CD1c-positive myeloid dendritic cell (primary cell): ENCODE data around the gene TMEM258.

ENCODE experiments used
- DNase-seq: peaks from one replicate; pipeline ENCODE4 v3.0.0-alpha.2; 2016; ENCODE audit errors: extremely low spot score

TMEM258 gene

DNA sequence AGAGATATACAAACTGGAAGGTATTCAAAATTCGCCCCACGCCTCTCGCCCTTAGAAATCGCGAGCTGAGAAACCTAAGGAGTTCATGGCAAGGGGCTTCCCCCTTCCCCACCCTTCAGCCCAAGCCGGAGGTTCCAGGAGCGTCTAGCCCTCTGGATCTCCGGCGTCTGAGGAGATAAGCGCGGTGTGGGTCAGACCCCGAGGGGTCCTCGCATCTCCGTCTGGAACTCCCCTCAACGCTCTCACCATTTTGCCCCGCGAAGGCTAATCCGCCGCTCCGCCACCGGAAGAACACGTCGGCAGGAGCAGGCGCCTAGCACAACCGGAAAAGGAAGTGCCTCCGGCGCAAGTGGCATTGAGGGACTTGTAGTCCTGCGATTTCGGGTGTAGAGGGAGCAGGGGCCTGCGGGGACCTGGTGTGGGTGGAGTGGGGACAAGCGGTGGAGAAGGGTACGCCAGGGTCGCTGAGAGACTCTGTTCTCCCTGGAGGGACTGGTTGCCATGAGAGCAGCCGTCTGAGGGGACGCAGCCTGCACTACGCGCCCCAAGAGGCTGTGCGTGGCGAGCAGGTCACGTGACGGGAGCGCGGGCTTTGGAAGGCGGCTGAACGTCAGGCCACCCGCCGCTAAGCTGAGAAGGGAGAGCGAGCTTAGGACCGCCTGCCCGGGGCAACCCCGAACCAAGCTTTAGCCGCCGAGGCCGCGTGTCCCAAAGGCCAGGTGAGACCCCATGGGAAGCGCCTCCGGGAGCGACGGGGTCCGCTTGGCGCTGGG is at the start of gene TMEM258, which contains the start of gene FEN1:
TMEM258 (minus strand) TSS at position 290 of the 773 bp plus-strand sequence; CDS start at position 249, 41 bp downstream.
FEN1 (plus strand) TSS at position 602 of the 773 bp plus-strand sequence. CDS start 2,451 bp downstream, outside the sequence.
- peak; percentile 91 for DNase-seq

DNA sequence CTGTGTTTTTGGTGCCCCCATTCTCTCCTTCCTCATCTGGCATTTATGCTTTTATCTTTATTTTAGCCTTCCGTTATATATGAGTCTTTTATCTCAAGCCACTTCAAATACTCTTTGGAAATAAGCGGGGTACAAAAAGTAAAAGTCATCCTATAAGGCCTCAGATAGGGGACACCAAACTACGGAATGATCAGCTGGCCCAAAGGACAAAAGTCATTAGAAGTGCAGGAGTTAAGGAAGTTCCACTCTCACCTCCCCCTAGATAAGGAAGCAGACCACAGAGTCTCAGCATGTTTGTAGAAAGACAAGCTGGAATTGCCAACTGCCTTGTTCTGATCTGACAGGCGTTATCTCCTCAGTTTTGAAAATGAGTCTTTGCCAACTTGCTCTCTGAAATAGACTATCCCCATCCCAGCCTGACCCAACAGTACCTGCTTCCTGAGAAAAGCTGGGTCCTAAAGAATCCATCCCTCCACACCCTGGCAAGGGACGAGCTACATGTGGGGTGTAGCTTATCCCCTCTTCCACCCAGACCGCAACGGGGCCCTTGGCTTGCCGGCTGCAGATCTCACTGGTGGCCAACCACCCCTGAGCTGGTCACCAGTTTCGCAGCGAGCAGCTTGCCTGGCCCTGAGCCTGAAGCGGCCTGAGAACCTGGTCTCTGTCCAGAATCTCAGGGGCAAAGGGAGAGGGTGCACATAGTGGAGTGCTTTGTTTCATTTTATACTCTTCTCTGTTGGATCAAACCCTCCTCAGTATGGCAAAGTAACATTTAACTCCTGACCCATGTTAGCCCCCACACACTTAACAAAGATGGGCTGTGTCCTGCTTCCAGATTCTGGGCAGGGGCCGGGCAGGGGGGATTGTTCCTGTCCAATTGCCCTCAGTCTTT is 49.5 kb upstream of the TMEM258 start:
- DNase-seq, result no peak

DNA sequence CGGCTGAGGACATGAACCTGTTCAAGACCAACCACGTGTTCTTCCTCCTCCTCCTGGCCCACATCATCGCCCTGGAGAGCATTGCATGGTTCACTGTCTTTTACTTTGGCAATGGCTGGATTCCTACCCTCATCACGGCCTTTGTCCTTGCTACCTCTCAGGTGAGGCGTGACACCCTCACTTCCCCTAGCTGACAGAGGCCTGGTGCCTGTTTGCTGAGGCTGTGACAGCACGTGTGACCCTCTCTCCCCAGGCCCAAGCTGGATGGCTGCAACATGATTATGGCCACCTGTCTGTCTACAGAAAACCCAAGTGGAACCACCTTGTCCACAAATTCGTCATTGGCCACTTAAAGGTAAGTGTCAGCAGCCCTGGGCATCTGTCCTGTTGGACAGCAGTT is 48.0 kb upstream of the TMEM258 start:
- DNase-seq, result no peak

- no peak for DNase-seq
Observed at GRCh38 chr11:61839742-61840141, 47.3 kb upstream of the TMEM258 start.

- no peak for DNase-seq
Observed at GRCh38 chr11:61838921-61839320, 46.5 kb upstream of the TMEM258 start.

- no peak for DNase-seq
Observed at GRCh38 chr11:61838501-61838900, 46.1 kb upstream of the TMEM258 start.

GRCh38 chr11:61837411-61838005 is 45.1 kb upstream of the TMEM258 start:
- no peak for DNase-seq

DNA sequence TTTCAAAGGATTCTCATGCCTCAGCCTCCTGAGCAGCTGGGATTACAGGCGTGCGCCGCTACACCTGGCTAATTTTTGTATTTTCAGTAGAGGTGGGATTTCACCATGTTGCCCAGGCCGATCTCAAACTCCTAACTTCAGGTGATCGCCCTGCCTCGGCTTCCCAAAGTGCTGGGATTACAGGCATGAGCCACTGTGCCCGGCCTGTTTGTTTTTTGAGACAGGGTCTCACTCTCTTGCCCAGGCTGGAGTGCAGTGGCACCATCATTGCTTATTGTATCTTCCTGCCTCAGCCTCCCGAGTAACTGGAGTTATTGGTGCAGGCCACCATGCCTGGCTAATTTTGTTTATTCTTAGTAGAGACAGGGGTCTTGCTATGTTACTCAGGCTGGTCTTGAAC is 43.8 kb upstream of the TMEM258 start:
- no peak for DNase-seq

- peak; percentile 79 for DNase-seq
Observed at GRCh38 chr11:61834278-61835048, 42.1 kb upstream of the TMEM258 start.

DNA sequence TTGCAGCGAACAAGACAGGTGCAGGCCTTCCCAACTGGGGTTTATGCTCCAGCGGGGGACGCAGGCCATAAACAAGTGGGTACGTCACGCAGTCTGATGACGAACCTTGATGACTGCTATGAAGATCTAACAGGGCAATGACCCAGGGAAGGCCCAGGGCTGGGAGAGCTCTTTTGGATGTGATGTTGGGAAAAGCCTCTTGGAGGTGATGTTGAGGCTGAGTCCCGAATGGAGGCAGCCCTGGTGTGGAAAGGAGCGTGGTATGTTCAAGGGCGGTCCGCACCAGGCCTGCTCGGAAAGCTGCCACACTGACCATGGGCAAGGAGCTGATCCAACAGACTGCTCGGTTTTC is 41.5 kb upstream of the TMEM258 start:
- no peak for DNase-seq

GRCh38 chr11:61833471-61833870 is 41.1 kb upstream of the TMEM258 start:
- DNase-seq, result no peak

DNA sequence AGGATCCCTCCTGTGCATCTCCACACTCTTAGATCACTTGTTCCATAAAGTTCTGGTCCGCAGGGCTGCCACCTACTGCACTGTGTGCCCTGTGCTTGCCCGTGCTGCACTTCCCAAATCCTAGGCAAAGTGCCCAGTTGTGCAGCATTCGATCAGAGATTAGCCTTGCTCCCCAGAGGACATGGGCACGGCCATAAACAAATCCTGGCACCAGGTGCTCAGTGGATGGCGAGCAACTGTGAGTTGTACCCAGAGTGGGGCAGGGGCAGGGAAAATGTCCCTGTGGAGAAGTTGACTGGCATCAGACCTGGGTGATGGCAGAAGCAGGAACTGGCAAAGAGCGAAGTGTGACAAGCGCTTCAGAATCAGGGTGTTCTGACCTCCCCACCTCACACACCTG is 40.4 kb upstream of the TMEM258 start:
- DNase-seq, result no peak

DNA sequence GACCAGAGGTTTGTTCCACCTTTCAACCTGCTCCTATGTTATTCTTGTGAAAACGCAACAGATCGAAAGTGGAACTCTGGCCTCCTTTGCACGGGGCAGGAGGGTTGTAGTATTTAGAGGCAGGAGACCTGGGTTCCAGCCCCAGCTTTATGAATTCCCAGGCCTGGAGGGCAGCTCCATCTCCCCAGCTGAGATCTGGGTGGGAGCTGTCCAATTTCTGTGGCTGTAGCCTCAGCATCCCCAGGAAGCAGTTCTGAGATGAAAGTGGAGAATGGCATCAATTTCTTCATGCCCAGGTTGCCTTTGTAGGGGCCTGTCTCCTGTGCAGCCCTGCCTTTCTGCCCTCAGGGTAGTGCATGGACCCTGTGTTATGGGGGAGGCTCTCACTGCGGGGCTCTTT is 39.8 kb upstream of the TMEM258 start:
- DNase-seq, result no peak

- DNase-seq, result no peak
Observed at GRCh38 chr11:61830237-61831105, 38.1 kb upstream of the TMEM258 start.

DNA sequence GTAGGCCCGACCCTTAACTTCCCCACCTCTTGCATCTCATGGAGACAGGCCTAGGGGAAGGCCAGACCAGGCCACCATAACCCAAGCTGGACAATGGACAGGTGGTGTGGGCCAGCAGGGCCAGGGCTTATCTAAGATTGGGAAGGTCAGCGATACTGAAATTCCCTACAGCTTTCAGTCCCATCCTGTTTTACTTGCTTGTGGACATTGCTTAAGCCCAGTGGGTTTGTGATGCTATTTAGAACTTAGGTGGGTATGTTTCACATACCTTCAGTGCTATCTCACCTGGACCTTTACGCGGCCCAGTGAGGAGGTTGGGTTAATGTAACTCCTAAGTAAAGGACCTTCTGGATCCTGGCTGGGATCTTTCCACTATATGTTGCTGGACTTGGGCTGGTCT is 37.4 kb upstream of the TMEM258 start:
- DNase-seq, result no peak

DNA sequence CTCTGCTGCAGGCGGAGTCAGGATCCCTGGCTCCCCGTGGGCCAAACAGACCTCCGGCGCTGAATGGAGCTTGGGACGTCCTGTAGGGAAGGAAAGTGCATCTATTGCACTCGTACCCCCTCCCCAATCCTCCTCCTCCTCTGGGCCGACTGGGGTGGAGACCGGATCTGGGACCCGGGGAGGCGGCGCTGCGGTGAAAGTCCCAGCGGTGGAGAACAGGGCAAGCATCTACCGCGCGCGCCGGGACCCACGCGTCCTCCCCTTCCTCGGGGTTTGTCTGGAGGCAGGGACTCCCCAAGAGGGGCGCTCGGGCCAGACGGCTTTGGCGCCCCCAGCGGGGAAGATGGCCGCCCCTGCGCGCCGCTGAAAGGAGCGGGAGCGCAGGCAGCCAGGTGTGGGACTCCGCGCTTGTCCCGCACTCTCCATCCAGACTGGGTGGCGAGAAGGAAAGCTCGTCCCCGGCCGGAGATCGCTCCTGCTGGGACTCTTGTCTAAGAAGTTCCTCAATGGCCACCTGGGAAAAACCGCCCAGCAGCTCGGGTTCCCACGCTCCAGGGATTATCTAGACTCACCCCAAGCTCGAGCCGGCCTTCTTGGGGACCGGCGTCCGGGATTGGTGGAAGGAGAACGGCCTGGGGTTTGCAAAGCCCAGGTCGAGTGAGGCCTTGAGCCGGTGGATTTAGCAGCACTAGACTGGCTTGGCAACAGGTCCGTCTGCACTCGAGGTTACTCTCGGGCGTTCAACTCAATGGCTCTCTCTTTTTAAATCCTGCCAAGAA is 36.4 kb upstream of the TMEM258 start:
- DNase-seq, result peak; percentile 50

DNA sequence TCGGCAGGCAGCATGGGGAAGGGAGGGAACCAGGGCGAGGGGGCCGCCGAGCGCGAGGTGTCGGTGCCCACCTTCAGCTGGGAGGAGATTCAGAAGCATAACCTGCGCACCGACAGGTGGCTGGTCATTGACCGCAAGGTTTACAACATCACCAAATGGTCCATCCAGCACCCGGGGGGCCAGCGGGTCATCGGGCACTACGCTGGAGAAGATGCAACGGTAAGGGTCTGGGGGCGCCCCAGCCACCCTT is 35.9 kb upstream of the TMEM258 start:
- DNase-seq, result no peak

GRCh38 chr11:61827571-61828378 is 35.4 kb upstream of the TMEM258 start, which contains the start of gene FADS2:
TSS of gene FADS2 (plus strand) at chr11:61828300. CDS start at chr11:61828391, 91 bp downstream.
- peak; percentile 96 for DNase-seq

DNA sequence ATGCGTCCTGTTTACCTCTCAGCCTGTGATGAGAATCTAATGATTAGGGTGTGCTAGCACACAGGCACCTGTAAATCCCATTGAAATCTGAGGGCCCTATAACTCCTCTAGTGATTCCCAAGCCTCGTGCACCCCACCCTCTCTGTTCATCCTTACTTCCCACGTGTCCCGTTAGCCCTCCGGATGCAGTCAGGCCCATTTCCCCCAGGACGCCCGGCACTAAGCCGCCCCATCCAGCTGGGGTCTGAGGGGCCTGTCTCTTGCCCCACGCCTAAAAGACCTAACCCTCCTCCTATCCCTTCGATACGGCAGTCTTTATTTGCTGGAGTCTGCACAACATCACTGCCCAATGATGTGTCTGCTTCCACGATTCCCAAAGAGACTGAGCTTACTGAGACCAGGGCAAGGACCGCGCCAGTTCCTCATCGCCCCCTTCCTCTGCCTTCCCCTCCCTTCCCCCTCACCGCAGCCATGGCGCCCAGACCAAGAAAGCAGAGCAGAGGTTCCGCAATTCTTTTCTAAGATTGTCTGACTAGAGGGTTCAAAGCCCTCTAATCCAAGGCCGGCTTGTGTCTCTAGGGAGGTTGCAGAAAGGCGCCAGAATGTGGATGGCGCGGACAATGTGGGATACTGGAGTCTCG is 34.7 kb upstream of the TMEM258 start:
- peak; percentile 86 for DNase-seq
